Raji (cell line): Measurements from ENCODE around the gene FTL.

Experiments used
- POLR2A ChIP-seq: IDR thresholded peaks from 2 replicates; pipeline ENCODE4 v1.6.1; 2011; ENCODE audit warnings: low read depth, low read length, control low read depth; ENCODE audit not compliant: insufficient read depth

The FTL gene

DNA sequence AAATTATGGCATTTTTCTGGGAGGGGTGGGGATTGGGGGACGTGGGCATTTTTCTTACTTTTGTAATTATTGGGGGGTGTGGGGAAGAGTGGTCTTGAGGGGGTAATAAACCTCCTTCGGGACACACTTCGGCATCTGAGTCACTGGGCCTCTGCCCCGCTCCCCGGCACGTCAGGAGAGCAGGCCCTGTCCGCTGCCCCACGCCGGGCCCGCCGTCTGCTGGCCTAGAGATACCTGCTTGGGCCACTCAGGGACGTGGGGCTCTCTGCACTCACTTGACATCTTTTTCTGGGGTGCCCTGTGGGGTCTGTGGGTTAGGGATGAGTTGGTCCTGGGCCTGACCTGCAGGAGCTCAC is 3.5 kb upstream of the FTL start:
- no peak for TF ChIP-seq POLR2A

DNA sequence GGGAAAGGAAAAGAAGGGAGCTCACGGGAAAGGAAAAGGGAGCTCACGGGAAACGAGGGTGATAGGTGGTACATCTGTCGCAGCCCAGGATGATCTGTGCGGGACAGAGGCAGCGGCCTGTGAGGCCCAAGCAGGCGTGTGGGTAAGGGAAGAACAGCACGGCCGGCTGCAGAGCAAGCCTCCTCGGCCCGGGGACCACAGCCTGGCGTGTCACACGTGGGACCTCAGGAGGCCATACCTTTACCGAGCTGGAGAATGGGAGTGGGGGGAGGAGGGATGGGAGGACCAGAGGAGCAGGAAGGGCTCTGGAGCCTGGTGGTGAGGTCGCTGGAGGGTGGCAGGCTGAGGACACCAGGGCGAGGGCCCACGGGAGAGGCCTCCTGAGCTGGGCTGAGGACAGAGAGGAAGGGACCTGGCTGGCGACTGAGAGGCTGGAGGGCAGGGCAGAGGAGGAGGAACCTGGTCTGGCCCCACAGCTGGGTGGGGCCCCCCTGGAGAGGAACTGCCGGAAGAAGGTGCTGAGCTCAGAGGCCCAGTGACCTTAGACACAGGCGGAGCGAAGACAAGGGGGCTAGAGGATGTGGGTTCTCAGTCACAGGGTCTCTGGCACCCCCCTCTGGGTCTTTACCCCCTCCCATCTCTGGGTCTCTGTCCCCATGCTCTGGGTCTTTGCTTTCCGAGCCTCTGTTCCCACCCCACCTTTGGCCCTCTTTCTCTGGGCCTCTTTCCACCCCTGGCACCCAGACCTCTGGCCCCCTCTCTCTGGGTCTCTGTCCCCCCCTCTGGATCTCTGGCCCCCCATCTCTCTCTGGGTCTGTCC is 2.9 kb upstream of the FTL start:
- TF ChIP-seq POLR2A, result peak; percentile 72

DNA sequence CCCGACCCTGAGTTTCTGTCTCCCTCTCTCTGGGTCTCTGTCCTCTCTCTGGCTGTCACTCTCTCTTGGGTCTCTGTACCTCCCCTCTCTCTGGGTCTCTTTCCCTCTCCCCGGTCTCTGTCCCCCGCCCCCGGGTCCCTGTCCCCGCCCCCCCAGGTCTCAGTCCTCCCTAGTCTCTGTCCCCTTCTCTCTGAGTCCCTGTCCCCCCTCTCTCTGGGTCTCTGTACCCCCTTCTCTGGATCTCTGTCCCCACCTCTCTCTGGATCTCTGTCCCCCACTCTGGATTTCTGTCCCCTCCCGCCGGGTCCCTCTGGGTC is 2.3 kb upstream of the FTL start:
- no peak for TF ChIP-seq POLR2A

DNA sequence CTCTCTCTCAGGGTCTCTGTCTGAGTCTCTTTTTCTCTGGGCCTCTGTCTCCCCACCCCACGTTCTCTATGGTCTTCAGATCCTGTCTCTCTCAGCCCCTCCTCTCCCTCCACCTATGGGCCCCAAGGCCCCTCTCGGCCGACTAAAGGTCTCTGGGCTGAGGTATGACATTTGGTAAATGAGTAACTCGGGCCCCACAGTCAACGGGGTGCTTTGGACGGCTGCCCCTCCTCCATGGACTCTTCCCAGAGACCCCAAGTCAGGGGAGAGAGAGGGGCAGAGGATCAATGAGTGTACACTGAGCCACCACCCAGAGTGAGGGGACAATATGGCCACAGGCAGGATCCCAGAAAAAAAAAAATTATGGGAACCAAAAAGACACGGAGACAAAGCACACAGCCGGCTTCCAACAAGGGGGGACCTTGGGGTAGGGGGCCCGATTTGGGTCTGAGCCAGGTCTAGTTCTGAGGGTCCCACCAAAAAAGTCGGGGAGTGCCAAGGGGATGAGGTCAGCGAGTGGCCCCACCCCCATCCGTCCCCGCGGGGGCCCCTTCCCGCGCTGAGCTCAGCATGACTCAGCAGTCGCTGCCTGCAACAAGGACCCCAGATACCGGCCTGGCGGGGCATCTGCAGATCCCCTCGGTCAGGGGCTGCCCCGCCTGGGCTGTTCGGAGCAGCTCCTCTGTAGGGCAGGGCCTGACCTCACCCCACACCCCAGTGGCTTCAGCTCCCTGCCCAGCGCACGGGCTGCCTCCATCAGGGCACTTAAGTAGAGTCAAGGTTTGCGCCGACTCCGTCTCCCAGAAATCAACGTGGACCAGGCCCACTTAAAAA is 1.5 kb upstream of the FTL start:
- no peak for TF ChIP-seq POLR2A

DNA sequence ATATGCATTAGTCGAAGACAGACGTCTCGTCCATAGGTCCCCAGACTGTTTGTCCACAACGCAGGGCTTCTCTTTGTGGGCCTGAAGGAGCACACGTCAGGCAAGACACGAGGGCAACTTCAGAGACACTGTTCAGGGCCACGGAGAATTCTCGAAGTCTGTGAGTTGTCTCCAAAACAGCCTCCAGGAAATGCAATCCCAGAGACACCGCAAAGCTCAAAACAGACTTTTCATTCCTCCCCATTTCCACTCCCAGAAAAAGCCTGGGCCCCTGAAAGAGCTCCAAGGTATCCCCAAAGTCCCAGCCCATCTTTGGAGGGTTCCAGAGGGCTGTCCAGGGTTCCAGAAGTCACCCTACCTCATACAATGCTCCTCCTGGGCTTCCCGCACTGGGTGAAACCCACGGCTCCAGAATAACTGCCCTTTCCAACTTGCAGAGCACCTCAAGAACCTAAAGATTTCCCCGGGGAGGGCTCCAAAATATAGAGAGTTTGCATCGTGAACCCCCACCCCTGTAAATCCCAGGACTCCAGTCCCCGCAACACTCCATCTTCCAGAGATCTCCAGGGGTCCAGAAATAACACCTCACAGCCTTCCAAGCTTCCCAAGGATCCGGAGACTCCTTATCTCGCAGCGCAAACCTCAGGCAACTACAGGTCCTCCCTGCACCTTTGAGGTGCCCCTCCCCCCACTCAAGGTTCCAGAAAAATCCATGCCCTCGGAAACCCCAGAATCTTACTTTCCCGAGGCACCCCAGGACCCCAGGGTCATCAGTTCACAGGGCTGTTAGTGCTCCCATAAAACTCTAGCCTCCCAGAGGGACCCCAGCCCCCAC is 687 bp upstream of the FTL start:
- no peak for TF ChIP-seq POLR2A

DNA sequence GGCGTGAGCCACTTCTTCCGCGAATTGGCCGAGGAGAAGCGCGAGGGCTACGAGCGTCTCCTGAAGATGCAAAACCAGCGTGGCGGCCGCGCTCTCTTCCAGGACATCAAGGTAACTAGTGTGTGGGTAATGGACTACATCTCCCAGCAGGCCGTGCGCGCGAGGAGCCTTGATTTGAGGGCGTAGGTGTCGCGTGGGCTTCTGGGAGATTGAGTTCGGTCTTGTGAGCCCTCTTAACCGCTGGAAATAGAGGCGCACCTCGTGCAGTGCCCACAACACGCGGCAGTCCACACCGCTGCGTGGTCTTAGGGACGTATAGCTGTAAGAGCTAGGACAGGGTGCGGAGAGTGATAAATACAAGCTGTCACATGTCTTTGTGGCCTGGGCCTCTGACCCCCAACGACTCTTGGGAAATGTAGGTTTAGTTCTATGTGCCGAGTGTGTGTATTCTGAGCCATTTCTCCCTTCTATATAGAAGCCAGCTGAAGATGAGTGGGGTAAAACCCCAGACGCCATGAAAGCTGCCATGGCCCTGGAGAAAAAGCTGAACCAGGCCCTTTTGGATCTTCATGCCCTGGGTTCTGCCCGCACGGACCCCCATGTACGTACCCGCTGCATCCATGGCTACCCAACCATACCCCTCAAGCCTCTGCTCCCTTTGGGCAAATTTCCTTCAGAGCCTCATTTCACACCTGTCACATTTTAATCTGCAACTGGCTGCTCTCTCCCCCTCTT is 864 bp downstream of the FTL start:
- TF ChIP-seq POLR2A, result no peak; the same call in 1 of the 2 replicates

DNA sequence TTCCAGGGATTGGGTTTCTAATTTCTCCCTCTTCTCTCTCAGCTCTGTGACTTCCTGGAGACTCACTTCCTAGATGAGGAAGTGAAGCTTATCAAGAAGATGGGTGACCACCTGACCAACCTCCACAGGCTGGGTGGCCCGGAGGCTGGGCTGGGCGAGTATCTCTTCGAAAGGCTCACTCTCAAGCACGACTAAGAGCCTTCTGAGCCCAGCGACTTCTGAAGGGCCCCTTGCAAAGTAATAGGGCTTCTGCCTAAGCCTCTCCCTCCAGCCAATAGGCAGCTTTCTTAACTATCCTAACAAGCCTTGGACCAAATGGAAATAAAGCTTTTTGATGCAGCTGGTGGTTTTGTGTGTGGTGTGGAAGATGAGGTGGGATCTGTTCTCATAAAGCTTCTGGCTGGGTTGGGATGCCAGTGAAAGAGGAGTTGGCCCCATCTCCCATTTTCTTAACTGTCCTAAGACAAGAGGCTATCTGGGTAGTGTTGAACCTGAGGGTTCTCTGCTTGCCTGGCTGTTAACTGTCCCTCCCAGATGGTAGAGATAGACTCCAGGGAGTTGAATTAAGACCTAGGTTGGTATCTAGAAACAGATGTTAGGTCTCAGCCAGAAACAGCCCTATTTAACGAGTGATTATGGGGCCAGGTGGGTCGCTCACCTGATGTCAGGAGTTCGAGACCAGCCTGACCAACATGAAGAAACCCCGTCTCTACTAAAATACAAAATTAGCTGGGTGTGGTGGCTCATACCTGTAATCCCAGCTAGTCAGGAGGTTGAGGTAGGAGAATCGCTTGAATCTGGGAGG is 1.6 kb downstream of the FTL start:
- no peak for TF ChIP-seq POLR2A

DNA sequence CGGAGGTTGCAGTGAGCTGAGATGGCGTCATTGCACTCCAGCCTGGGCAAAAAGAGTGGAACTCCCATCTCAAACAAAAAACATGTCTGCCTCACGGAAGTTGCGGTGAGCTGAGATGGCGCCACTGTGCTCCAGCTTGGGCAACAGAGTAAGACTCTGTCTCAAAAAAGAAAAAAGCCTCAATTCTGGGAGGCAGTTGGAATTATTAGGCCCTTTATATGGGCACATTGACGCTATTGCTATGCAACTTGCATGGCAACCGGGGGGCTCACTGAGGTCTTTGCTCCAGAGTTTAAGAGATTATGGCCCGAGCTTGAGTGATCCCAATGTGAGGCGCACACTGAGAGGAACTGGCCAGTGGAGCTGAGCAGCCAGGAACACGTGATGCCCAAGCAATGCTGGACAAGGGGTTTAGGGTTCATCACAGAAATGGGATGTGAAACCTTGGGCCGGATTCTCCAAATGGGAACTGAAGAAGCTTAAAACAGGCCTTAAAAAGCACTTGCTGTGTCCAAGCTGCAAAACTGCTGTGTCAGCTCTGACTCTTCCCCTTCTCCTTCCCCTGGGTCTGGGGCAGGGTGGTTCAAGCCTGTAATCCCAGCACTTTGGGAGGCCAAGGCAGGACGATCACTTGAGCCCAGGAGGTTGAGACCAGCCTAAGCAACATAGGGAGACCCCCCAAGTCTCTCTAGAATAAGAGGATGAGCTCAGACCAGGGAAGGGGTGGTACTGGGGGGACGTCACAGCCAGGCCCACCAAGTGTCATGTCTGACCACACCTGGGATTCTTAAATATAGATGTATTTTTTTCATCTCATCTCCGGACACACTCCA is 2.5 kb downstream of the FTL start:
- TF ChIP-seq POLR2A, result peak; percentile 34; the same call in 1 of the 2 replicates

DNA sequence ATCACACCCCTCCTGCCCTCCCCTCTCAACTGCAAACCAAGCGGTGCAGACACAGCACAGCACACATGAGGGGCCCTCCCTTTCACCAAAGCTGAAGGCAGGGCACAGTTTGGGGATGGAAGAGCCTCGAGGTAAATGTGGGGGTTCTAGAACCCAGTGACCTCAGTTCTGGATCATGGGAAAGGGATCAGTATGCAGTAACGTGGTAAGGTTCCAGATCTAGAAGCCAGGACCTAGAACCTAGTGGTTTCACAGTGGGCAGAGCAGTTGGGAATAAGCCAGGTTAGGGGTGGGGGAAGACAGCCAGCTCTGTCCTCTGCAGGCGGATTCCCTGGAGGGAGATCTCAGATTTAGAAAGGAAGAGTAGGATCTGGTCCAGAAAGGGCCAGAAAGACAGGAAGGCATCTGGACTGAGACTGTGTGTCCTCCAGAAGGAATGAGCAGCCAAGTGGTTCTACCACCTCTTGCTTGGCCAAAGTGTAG is 3.1 kb downstream of the FTL start:
- TF ChIP-seq POLR2A, result no peak

DNA sequence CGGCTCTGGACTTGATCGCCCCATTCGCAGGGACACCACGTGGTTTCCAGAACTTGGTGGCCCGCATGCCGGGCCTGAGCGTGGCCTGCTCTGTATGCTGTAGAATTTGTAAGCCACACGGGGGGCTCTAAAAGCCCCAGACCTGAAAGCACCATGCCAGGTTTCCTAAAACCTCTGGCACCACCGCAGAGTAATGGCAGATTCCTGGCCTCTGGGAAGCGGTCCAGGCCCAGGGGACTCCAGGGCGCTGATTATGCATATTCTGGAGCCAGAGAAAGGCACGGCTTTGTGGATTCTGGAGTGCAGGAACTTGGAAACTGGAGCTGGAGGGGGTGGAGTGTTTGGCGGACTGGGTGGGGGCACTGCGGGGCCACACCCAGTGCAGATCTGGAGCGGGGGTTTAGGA is 3.7 kb downstream of the FTL start:
- no peak for TF ChIP-seq POLR2A

DNA sequence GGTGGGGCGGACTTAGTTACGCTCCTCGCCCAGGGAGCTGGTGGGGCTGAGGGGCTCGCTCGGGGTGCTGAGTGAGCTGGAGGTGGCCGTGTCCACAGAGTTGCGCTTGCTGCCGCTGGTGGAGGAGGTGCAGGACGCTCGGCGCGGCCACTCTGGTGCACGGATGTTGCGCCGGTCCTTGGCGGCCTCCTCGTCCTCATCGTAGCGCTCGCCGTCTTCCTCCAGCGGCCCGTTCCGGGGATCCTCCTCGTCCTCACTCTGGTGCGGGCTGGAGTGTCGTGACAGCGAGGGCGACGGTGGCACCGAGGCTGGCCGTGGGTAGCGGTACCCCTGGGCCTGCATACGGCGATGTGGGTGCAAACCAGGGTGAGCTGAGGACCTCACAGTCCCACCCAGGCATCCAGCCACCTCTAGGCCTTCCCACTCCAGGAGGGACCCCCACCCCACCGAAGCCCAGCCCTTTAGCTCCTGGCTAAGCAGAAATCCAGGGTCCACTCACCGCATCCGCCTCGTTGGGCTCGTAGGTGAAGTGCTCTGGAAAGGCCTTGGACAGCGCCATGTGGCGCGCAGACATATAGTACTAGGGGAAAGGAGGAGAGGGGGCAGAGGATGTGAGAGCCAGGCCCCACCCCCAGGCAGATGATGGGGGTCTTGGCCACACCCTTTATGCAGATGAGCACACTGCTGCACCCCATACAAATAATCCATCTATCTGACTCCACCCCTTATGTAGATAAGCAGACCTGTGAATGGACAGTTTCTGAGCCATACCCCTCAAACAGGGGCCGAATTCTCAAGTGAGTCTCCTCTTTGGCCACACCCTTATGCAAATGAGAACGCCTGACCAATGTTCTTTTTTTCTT is 4.4 kb downstream of the FTL start:
- no peak for TF ChIP-seq POLR2A

DNA sequence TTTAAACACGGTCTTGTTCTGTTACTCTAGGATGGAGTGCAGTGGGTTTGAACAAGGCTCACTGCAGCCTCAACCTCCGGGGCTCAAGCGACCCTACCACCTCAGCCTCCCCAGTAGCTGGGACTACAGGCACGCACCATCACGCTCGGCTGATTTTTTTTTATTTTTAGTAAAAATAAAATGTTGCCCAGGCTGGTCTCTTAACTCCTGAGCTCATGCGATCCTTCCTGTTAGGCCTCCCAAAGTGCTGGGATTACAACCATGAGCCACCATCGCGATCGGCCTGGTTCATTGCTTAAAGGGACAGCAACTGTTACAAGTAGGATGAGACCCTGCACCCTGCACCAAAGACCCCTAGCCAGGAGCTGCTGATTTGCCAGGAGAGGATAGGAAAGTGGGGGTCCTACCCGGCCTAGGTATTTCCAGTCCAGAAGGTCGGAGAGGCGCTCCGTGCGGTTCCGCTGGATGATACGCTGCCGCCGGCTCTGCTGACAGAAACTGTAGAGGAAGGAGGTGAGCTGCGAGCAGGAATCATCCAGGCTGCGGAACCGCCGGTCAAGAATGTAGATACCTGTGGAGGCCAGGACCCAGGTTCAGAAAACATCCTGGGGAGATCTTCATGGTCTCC is 5.1 kb downstream of the FTL start:
- TF ChIP-seq POLR2A, result no peak
